ENCODE data around the gene C1orf198. TPM values are rescaled to one million over a fixed set of nuclear protein-coding genes. Genes with fewer than 3 reads are reported as not detected.

C1orf198 gene
- total and polyA plus RNA-seq, 2 of the 8 experiments (the other 6 are each of a cell fraction or from before 2014, with no cell fraction given): 30.6 to 45.0 TPM

- CTCF ChIA-PET (ENCODE audit: partially characterized antibody): interaction anchor here (0.8 to 3.6 kb wide), 5 partner anchors 8 to 431 kb away, joined by 3 to 16 read pairs (median 4); no protein-coding TSS in a partner anchor
- Histone ChIP-seq H3K4me1 (replicated peaks in 1 of 4; ENCODE audit: control insufficient read depth in 3 of 4, insufficient read depth in 4 of 4, low read length in 3 of 4) (peaks cover 6 to 13% (median 10%) of the 10 kb centered on the region in 4 experiments; a peak in 6 of 7 replicates), H3K27ac (ENCODE audit: low read depth, low read length) (no peak overlapping the region), H3K27me3 (replicated peaks in 1 of 4; ENCODE audit: control insufficient read depth in 3 of 4, extremely low read depth in 1 of 4, insufficient read depth in 3 of 4, low read length in 3 of 4) (no peaks in the 10 kb centered on the region), H4K5ac (ENCODE audit: insufficient read length, low read depth, low read length) (no peak overlapping the region), H2AK5ac (ENCODE audit: low read depth, low read length) (no peak overlapping the region), H3K14ac (ENCODE audit: insufficient read length) (no peak overlapping the region), H2BK5ac (ENCODE audit: low read depth, low read length) (no peak overlapping the region), H4K8ac (ENCODE audit: extremely low read depth, insufficient read depth, low read length) (no peak overlapping the region), H4K20me1 (replicated peaks in 1 of 2; ENCODE audit: control insufficient read depth in 1 of 2, insufficient read depth in 2 of 2, low read length in 2 of 2) (peaks cover 8 to 13% of the 10 kb centered on the region in 2 experiments), H4K91ac (replicated peaks; ENCODE audit: insufficient read length, low read length) (no peak overlapping the region), H3K23ac (ENCODE audit: insufficient read length) (no peak overlapping the region), H3K36me3 (ENCODE audit: control insufficient read depth in 2 of 4, insufficient read depth in 4 of 4, low read length in 3 of 4) (peaks cover 0 to 18% (median 7%) of the 10 kb centered on the region in 4 experiments; a peak in 5 of 8 replicates), H3K4ac (replicated peaks; ENCODE audit: insufficient read length, low read depth, low read length) (no peak overlapping the region), H2AFZ (ENCODE audit: low read length) (no peak overlapping the region), H3K79me2 (ENCODE audit: control insufficient read depth in 1 of 2, insufficient read depth in 2 of 2, low read length in 2 of 2) (peaks cover 3 to 32% of the 10 kb centered on the region in 2 experiments; a peak in 3 of 4 replicates), H3K4me2 (ENCODE audit: insufficient read depth in 1 of 2, low read depth in 2 of 2, low read length in 2 of 2) (no peak overlapping the region), H3K56ac (replicated peaks; ENCODE audit: insufficient read length, low read depth, low read length) (no peak overlapping the region), H2BK15ac (ENCODE audit: low read length) (no peak overlapping the region), H3K23me2 (ENCODE audit: low read depth, low read length) (no peaks in the 10 kb centered on the region), H2BK12ac (ENCODE audit: low read depth, low read length) (no peak overlapping the region), H3K79me1 (ENCODE audit: low read depth, low read length) (peaks cover 15% of the 10 kb centered on the region), H3K18ac (ENCODE audit: extremely low read depth, low read length) (no peak overlapping the region), H2BK20ac (ENCODE audit: low read length) (no peak overlapping the region), H3K9ac (replicated peaks in 1 of 4; ENCODE audit: extremely low read depth in 1 of 4, low read depth in 3 of 4, low read length in 3 of 4) (no peak overlapping the region), H2BK120ac (replicated peaks; ENCODE audit: low read depth, low read length) (no peak overlapping the region), H3K9me3 (ENCODE audit: insufficient read depth in 2 of 2, low read depth in 1 of 2, low read length in 1 of 2) (0 out of 4 replicates have a peak, but pooled peaks cover 0 to 2% of the 10 kb centered on the region in 2 experiments), H3K4me3 (ENCODE audit: extremely low read depth in 1 of 4, insufficient read depth in 2 of 4, low read depth in 3 of 4, low read length in 4 of 4) (no peak overlapping the region)
- no peak for FAIRE-seq
- WGBS, 2 experiments (ENCODE audit: extremely low coverage in 1 of 2, insufficient coverage in 1 of 2, insufficient read length in 1 of 2, insufficient replicate concordance in 2 of 2, low coverage in 1 of 2, low lambda C conversion rate in 2 of 2, missing lambda C conversion rate in 1 of 2): 95% methylated on average over 7 of the region's 7 CpGs; no CpG with 5 or more reads in 1 of the 2 experiments
- POLR2A ChIA-PET (ENCODE audit: partially characterized antibody): interaction anchor here (2.0 to 3.1 kb wide), 2 partner anchors 13 to 15 kb away, joined by 8 read pairs; no protein-coding TSS in a partner anchor
- TF ChIP-seq EGR1 (IDR thresholded peaks at IDR 0.05; ENCODE audit: borderline replicate concordance, low read depth, low read length): no peak
- no peak for TF ChIP-seq YY1 (IDR thresholded peaks at IDR 0.05; ENCODE audit: low read depth, low read length)
- no peak for TF ChIP-seq TAF1 (IDR thresholded peaks at IDR 0.05; ENCODE audit: low read depth, low read length)
- TF ChIP-seq SIX5 (IDR thresholded peaks at IDR 0.05; ENCODE audit: low read depth, low read length): no peak
- TF ChIP-seq SUZ12 (IDR thresholded peaks at IDR 0.05; ENCODE audit: low read length): no peak
- DNase-seq (ENCODE audit: low read depth in 1 of 2, low spot score in 2 of 2): no peak
Measured at GRCh38 chr1:230854423-230854822, 13.9 kb downstream of the C1orf198 start.
